Measurements from ENCODE around the gene PCDH10. TPM values are rescaled to one million over a fixed set of nuclear protein-coding genes. Genes with fewer than 3 reads are reported as not detected.

PCDH10 gene
- total and polyA plus RNA-seq, 3 donors from 2014 or later, result 3.3 to 7.2 (median 5.2) TPM

GRCh38 chr4:133145758-133146573, 3.1 kb upstream of the PCDH10 start:
- intact Hi-C loops (cut with DNase I; ENCODE audit: low total_unique reads), result no loop called here
- WGBS, 2 donors, result 3% methylated on average over 10 of the region's 10 CpGs

GRCh38 chr4:133146574-133147241, 2.4 kb upstream of the PCDH10 start:
- Histone ChIP-seq H3K4me1 (peaks cover 6% of the 10 kb centered on the region), H3K27ac (no peak overlapping the region), H3K27me3 (no peaks in the 10 kb centered on the region), H3K4me3 (peak overlapping the region; percentile 0 to 49), H3K9me3 (no peaks in the 10 kb centered on the region), H3K36me3 (ENCODE audit: low read depth, missing control alignments) (no peaks in the 10 kb centered on the region)
- intact Hi-C loops (cut with DNase I; ENCODE audit: low total_unique reads), result no loop called here
- TF ChIP-seq, protein P1, sequence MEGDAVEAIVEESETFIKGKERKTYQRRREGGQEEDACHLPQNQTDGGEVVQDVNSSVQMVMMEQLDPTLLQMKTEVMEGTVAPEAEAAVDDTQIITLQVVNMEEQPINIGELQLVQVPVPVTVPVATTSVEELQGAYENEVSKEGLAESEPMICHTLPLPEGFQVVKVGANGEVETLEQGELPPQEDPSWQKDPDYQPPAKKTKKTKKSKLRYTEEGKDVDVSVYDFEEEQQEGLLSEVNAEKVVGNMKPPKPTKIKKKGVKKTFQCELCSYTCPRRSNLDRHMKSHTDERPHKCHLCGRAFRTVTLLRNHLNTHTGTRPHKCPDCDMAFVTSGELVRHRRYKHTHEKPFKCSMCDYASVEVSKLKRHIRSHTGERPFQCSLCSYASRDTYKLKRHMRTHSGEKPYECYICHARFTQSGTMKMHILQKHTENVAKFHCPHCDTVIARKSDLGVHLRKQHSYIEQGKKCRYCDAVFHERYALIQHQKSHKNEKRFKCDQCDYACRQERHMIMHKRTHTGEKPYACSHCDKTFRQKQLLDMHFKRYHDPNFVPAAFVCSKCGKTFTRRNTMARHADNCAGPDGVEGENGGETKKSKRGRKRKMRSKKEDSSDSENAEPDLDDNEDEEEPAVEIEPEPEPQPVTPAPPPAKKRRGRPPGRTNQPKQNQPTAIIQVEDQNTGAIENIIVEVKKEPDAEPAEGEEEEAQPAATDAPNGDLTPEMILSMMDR (IDR thresholded peaks at IDR 0.05), result peak in 2 of 3 experiments; percentile 58 to 84
- no peak for TF ChIP-seq POLR2A (IDR thresholded peaks at IDR 0.05)
- 0 to 2% methylated on average over 28 to 29 of the region's 29 CpGs for WGBS, 2 donors
- peak; percentile 58 for DNase-seq

More at GRCh38 chr4:133145758-133146573, 3.1 kb upstream of the PCDH10 start:
- Histone ChIP-seq H3K4me1 (peaks cover 6% of the 10 kb centered on the region), H3K4me3 (peak overlapping the region in 1 of 2 donors; percentile 49), H3K27ac (no peak overlapping the region), H3K36me3 (ENCODE audit: low read depth, missing control alignments) (no peaks in the 10 kb centered on the region), H3K27me3 (no peaks in the 10 kb centered on the region), H3K9me3 (no peaks in the 10 kb centered on the region)
- no peak for TF ChIP-seq POLR2A (IDR thresholded peaks at IDR 0.05)
- TF ChIP-seq, protein P1 (IDR thresholded peaks at IDR 0.05), result no peak
- DNase-seq, result no peak

DNA sequence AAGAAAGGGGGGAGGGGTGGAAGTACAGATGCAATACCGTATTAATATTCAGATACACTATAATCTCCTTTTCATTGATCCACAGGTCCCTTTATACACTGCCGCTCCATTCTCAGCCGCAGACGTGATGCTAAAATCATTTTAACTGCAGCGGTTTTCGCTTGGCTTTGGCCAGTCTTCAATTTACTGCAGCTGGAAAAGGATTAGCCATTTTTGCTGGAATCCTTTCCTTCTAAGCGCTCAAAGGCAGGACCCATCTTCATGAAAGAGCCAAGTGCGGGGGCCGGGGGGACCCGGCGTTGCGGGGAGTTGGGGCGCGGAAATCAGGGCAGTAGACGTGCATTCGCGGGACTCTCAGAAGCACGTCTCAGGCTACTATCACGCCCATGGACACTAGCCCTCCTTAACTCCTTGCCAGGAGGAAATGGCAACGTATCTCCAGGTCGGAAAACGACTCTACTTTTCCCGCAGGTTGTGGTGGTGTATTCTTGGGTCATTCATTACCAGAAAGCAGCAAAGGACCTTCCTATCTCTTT, 1.7 kb upstream of the PCDH10 start:
- no peak for TF ChIP-seq POLR2A (IDR thresholded peaks at IDR 0.05)
- TF ChIP-seq, protein P1 (IDR thresholded peaks at IDR 0.05), result no peak
- H3K27ac ChIP-seq, result no peak overlapping the region
- H3K9me3 ChIP-seq, result no peaks in the 10 kb centered on the region
- WGBS, 2 donors, result 1% methylated on average over 16 to 23 of the region's 23 CpGs
- DNase-seq, result no peak
- intact Hi-C loops (cut with DNase I; ENCODE audit: low total_unique reads), result no loop called here
- peak overlapping the region; percentile 0 to 49 for H3K4me3 ChIP-seq
- no peaks in the 10 kb centered on the region for H3K36me3 ChIP-seq (ENCODE audit: low read depth, missing control alignments)
- H3K27me3 ChIP-seq, result no peaks in the 10 kb centered on the region
- H3K4me1 ChIP-seq, result peaks cover 6% of the 10 kb centered on the region

GRCh38 chr4:133147921-133148689, 989 bp upstream of the PCDH10 start:
- Histone ChIP-seq H3K27ac (no peak overlapping the region), H3K4me3 (peak overlapping the region; percentile 31 to 49), H3K36me3 (ENCODE audit: low read depth, missing control alignments) (no peaks in the 10 kb centered on the region), H3K4me1 (peaks cover 6% of the 10 kb centered on the region), H3K9me3 (no peaks in the 10 kb centered on the region), H3K27me3 (no peaks in the 10 kb centered on the region)
- no peak for TF ChIP-seq POLR2A (IDR thresholded peaks at IDR 0.05)
- TF ChIP-seq, protein P1 (IDR thresholded peaks at IDR 0.05), result no peak
- intact Hi-C loops (cut with DNase I; ENCODE audit: low total_unique reads), result no loop called here
- peak; percentile 48 for DNase-seq
- WGBS, 2 donors, result 1 to 2% methylated on average over 40 to 54 of the region's 54 CpGs

All from testis (tissue), 3 donors.